Neuron (in vitro differentiated cells): ENCODE data around the gene LRP4.

Experiments used
- H2AFZ ChIP-seq: one replicate; pipeline ENCODE4 v1.6.1; 2013; ENCODE audit warnings: low read depth, mild to moderate bottlenecking, inconsistent platforms, low read length, moderate library complexity
- H3K27me3 ChIP-seq: one replicate; pipeline ENCODE4 v1.6.1; 2013; ENCODE audit warnings: low read length; ENCODE audit not compliant: insufficient read depth
- H3K36me3 ChIP-seq: one replicate; pipeline ENCODE4 v1.6.1; 2013; ENCODE audit warnings: low read length; ENCODE audit not compliant: insufficient read depth
- H3K4me1 ChIP-seq: one replicate; pipeline ENCODE4 v1.6.1; 2013; ENCODE audit warnings: low read length; ENCODE audit not compliant: insufficient read depth
- H3K4me3 ChIP-seq: 2 replicates; pipeline ENCODE4 v1.5.1; 2013; ENCODE audit warnings: mild to moderate bottlenecking, low read length, moderate library complexity
- H3K9me3 ChIP-seq: one replicate; pipeline ENCODE4 v1.6.1; 2013; ENCODE audit warnings: low read length

LRP4 gene

DNA sequence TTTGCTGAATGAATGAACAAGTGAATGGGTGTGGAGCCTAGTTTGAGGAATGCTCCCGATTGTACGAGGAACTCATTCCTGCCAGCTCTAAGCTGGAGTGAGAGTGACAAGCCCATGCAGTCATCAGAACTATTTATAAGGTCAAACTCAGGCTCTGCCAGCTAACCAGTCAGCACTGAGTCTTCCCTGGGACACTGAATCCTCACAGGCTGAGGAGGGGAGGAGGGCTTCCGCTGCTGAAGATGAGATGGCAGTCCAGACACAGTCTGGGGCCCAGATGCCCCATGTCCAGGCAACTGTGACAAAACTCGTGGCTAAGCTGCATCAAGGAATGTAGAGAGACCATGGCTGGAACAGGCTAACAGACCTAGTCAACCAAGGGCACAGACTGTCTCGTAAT, 4.0 kb downstream of the LRP4 start:
- Histone ChIP-seq H3K4me1 (peaks cover 49% of the 10 kb centered on the region), H3K9me3 (no peaks in the 10 kb centered on the region), H3K27me3 (no peaks in the 10 kb centered on the region), H3K4me3 (no peak overlapping the region), H2AFZ (no peak overlapping the region), H3K36me3 (no peaks in the 10 kb centered on the region)

DNA sequence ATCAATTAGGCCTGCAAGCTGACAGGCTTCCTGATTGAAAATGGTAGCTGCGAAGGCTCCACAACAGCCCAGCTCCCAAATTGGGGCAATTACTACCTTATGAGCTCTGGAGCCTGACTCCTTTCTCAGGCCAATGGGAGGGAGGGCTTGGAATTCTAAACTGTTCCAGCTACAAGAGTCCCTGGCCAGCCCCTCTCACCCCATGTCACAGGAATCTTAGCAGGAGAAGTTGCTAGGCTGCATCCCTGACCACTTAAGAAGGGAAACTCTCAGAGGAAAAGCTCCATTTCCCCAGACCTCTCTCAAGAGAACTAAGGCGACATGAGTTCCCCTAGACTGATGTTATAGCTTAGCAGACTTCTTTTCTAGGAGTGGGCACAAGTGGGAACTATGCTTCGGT, 4.9 kb downstream of the LRP4 start:
- Histone ChIP-seq H3K36me3 (no peaks in the 10 kb centered on the region), H3K27me3 (no peaks in the 10 kb centered on the region), H3K4me3 (peak overlapping the region; percentile 49), H3K9me3 (no peaks in the 10 kb centered on the region), H3K4me1 (peaks cover 42% of the 10 kb centered on the region), H2AFZ (peak overlapping the region; percentile 69)

GRCh38 chr11:46912526-46913150, 5.7 kb downstream of the LRP4 start:
- H3K9me3 ChIP-seq: no peaks in the 10 kb centered on the region
- no peaks in the 10 kb centered on the region for H3K27me3 ChIP-seq
- peaks cover 42% of the 10 kb centered on the region for H3K4me1 ChIP-seq
- H3K36me3 ChIP-seq: no peaks in the 10 kb centered on the region
- H2AFZ ChIP-seq: peak overlapping the region; percentile 69
- peak overlapping the region; percentile 49 for H3K4me3 ChIP-seq

- Histone ChIP-seq H3K27me3 (no peaks in the 10 kb centered on the region), H2AFZ (no peak overlapping the region), H3K36me3 (no peaks in the 10 kb centered on the region), H3K4me1 (peaks cover 28% of the 10 kb centered on the region), H3K4me3 (no peak overlapping the region), H3K9me3 (no peaks in the 10 kb centered on the region)
Observed at GRCh38 chr11:46907606-46908005, 10.7 kb downstream of the LRP4 start.

GRCh38 chr11:46906609-46907041, 11.7 kb downstream of the LRP4 start:
- Histone ChIP-seq H2AFZ (peak overlapping the region; percentile 42), H3K27me3 (no peaks in the 10 kb centered on the region), H3K4me3 (peak overlapping the region; percentile 21), H3K36me3 (no peaks in the 10 kb centered on the region), H3K4me1 (peaks cover 21% of the 10 kb centered on the region), H3K9me3 (no peaks in the 10 kb centered on the region)

GRCh38 chr11:46905806-46906205, 12.5 kb downstream of the LRP4 start:
- no peak overlapping the region for H2AFZ ChIP-seq
- peaks cover 21% of the 10 kb centered on the region for H3K4me1 ChIP-seq
- H3K9me3 ChIP-seq: no peaks in the 10 kb centered on the region
- no peaks in the 10 kb centered on the region for H3K27me3 ChIP-seq
- H3K4me3 ChIP-seq: no peak overlapping the region
- H3K36me3 ChIP-seq: no peaks in the 10 kb centered on the region

DNA sequence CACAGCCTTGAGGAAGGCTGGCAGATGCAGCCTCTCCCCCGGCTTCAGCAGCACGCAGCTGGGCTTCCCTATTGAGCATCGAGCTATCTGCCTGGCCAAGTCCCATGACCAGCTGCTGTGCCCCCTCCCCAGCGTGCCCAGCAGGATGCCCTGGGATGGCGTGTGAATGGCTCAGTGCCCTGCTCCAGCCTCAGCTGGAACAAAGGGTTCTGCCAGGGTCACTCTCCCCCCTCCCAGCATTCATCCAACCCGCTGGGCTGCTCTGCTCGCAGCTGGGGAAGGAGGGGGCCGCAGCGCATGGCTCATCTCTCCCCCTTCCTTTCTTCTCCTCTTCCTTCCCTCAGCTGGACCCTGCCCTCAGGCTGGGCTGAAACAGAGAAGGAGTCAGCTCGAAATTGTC, 14.5 kb downstream of the LRP4 start:
- Histone ChIP-seq H3K4me3 (no peak overlapping the region), H3K36me3 (peaks cover 13% of the 10 kb centered on the region), H3K27me3 (no peaks in the 10 kb centered on the region), H3K4me1 (peaks cover 21% of the 10 kb centered on the region), H2AFZ (no peak overlapping the region), H3K9me3 (no peaks in the 10 kb centered on the region)

- Histone ChIP-seq H3K4me3 (no peak overlapping the region), H3K27me3 (no peaks in the 10 kb centered on the region)
Observed at GRCh38 chr11:46902694-46903093, 15.7 kb downstream of the LRP4 start.

DNA sequence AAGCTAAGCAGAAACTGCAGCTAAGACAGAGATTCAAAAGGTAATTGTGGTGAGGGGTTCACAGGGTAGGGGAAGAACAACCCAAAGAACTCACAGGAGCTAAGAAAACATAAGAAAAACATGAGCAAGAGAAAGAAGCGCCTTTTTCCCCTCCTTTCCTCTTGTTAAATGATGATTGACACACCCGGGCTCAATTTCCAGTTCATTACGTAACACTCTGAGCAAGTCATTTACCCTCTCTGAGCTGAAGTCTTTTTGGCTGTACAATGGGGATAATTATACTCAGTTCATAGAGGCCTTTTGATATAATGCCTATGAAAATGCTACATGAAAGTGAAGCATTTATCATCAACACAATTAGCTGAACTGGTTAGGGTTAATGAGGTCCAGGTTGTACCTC, 17.2 kb downstream of the LRP4 start:
- H3K4me3 ChIP-seq: no peak overlapping the region
- peaks cover 7% of the 10 kb centered on the region for H3K4me1 ChIP-seq
- peaks cover 26% of the 10 kb centered on the region for H3K36me3 ChIP-seq
- H2AFZ ChIP-seq: no peak overlapping the region
- peaks cover 3% of the 10 kb centered on the region for H3K9me3 ChIP-seq
- no peaks in the 10 kb centered on the region for H3K27me3 ChIP-seq

More at GRCh38 chr11:46902694-46903093, 15.7 kb downstream of the LRP4 start:
- peaks cover 19% of the 10 kb centered on the region for H3K36me3 ChIP-seq
- peaks cover 3% of the 10 kb centered on the region for H3K9me3 ChIP-seq
- peaks cover 21% of the 10 kb centered on the region for H3K4me1 ChIP-seq
- no peak overlapping the region for H2AFZ ChIP-seq

DNA sequence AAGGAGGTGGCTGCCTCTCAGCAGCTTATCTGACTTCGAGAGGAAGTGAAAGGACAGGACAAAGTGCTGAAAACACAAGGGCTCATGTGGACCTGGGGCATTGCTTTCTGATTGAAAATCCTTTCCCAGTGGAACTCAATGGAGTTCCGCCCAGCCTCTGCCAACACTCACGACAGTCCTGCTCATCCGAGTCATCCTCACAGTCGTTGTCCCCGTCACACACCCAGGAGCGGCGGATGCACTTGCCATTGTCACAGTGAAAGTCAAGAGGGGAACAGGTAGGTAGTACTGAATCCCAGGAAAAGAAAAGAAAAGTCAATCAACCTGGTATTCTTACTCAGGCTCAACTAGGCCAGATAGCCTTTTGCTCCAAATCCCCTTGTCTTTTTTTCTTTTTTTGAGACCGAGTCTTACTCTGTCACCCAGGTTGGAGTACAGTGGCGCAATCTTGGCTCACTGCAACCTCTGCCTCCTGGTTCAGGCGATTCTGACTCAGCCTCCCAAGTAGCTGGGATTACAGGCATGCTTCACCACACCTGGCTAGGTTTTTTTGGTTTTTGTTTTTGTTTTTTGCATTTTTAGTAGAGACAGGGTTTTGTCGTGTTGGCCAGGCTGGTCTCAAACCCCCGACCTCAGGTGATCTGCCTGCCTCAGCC, 18.1 kb downstream of the LRP4 start:
- Histone ChIP-seq H3K27me3 (no peaks in the 10 kb centered on the region), H3K36me3 (peaks cover 33% of the 10 kb centered on the region), H3K9me3 (peaks cover 3% of the 10 kb centered on the region), H2AFZ (no peak overlapping the region), H3K4me3 (no peak overlapping the region), H3K4me1 (peaks cover 7% of the 10 kb centered on the region)

- Histone ChIP-seq H3K9me3 (peaks cover 3% of the 10 kb centered on the region), H3K36me3 (peaks cover 39% of the 10 kb centered on the region), H2AFZ (no peak overlapping the region)
Observed at GRCh38 chr11:46899501-46900025, 18.8 kb downstream of the LRP4 start.

DNA sequence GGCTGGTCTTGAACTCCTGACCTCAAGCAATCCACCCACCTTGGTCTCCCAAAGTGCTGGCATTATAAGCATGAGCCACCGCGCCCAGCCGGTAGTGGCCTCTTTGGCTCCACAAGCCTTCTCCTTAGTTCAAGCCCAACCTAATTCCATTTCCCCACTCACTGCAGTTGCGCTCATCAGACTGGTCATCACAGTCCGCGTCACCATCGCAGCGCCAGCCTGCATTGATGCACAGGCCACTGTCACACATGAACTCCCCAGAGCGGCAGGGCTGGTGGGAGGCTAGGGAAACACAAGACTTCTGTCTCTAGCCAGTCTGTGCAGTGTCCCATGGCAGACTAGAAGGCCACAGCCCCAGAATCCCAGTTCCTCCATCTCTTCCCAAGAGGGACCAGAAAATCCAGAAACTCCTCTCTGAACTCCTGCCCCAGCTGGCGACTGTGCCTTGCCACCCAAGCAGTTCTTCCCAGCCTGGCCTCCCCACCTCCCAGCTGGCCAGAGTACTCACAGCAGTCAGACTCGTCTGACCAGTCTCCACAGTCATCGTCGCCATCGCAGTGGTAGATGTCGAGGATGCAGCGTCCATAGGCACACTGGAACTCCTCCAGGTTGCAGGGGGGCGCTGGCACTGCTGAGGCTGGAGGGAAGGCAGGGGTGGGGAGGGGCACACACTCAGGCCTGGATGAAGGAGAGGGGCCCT, 19.8 kb downstream of the LRP4 start:
- Histone ChIP-seq H3K27me3 (no peaks in the 10 kb centered on the region), H3K4me3 (no peak overlapping the region), H2AFZ (no peak overlapping the region), H3K36me3 (peaks cover 44% of the 10 kb centered on the region), H3K9me3 (peaks cover 3% of the 10 kb centered on the region), H3K4me1 (no peaks in the 10 kb centered on the region)

More at GRCh38 chr11:46899501-46900025, 18.8 kb downstream of the LRP4 start:
- Histone ChIP-seq H3K4me1 (peaks cover 7% of the 10 kb centered on the region), H3K4me3 (no peak overlapping the region), H3K27me3 (no peaks in the 10 kb centered on the region)

- Histone ChIP-seq H3K4me1 (no peaks in the 10 kb centered on the region), H3K36me3 (peaks cover 49% of the 10 kb centered on the region), H3K9me3 (peaks cover 3% of the 10 kb centered on the region), H3K27me3 (no peaks in the 10 kb centered on the region), H3K4me3 (no peak overlapping the region), H2AFZ (no peak overlapping the region)
Observed at GRCh38 chr11:46896719-46897406, 21.5 kb downstream of the LRP4 start.
